Measurements from ENCODE around the gene YJEFN3.

DNA sequence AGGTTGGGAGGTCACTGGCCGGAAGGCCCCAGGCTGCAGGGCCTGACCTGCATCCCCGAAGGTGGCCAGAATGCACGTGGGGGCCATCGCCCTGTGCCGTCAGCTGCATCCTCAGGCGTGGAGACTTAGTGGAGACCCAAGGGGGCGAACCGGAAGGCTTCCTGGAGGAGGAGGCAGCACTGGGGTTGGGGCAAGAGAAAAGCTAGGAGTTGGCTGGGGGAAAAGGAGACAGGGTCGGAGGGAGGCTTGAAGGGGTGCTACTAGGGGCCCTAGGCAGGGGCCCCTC is 1.4 kb upstream of the YJEFN3 start:
- no peak for TF ChIP-seq REST (IDR thresholded peaks at IDR 0.05)
- no peak for TF ChIP-seq RAD21 (conservative IDR thresholded peaks at IDR 0.05 in 1 of 2, IDR thresholded peaks at IDR 0.05 in 1 of 2)
- TF ChIP-seq EP300 (IDR thresholded peaks at IDR 0.05): no peak
- no peak for TF ChIP-seq CTCF (IDR thresholded peaks at IDR 0.05)
- TF ChIP-seq JUN (IDR thresholded peaks at IDR 0.05): no peak
- no peak for TF ChIP-seq MAFK (IDR thresholded peaks at IDR 0.05; ENCODE audit: partially characterized antibody)
- no peak for TF ChIP-seq RCOR1 (IDR thresholded peaks at IDR 0.05; ENCODE audit: low read depth, low read length)
- TF ChIP-seq HDAC2 (IDR thresholded peaks at IDR 0.05): no peak
- no peak for TF ChIP-seq CHD2 (IDR thresholded peaks at IDR 0.05; ENCODE audit: low read length, partially characterized antibody)
- no peak for TF ChIP-seq POLR2A (IDR thresholded peaks at IDR 0.05; ENCODE audit: low read length)
- TF ChIP-seq, protein P1, sequence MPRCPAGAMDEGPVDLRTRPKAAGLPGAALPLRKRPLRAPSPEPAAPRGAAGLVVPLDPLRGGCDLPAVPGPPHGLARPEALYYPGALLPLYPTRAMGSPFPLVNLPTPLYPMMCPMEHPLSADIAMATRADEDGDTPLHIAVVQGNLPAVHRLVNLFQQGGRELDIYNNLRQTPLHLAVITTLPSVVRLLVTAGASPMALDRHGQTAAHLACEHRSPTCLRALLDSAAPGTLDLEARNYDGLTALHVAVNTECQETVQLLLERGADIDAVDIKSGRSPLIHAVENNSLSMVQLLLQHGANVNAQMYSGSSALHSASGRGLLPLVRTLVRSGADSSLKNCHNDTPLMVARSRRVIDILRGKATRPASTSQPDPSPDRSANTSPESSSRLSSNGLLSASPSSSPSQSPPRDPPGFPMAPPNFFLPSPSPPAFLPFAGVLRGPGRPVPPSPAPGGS (IDR thresholded peaks at IDR 0.05): no peak
- TF ChIP-seq PBX3 (IDR thresholded peaks at IDR 0.05): no peak
- peak; percentile 40 for TF ChIP-seq ZFP36 (IDR thresholded peaks at IDR 0.05; ENCODE audit: borderline replicate concordance, partially characterized antibody)
- TF ChIP-seq SREBF2 (IDR thresholded peaks at IDR 0.05): no peak

Measured in A549 (cell line).